ENCODE data around the gene SCG3. TPM values are rescaled to one million over a fixed set of nuclear protein-coding genes. Genes with fewer than 3 reads are reported as not detected.

Gene SCG3
- total RNA-seq, 1 donor from 2014 or later, result 8.1 TPM

DNA sequence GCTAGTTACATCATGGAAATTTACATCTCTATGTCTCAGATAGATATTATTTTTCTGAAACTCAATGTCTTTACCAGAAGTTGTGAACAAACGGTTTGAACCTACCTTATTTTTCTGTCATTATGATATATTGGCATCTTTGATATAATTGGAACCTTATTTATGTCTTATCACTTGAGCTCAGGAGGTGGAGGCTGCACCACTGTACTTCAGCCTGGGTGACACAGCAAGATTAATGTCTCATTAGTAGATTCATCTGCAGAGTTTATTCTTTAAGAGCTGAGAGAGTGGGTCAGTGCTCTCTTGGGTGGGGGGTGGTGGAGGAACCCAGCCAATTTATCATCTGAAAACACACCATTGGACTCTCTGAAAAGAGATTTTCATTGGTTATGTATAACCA lies 21.4 kb downstream of the SCG3 start:
- no peak for DNase-seq (ENCODE audit: low read depth, low spot score)
- no peak overlapping the region for H3K4me3 Mint-ChIP-seq
- no peaks in the 10 kb centered on the region for H3K4me1 Mint-ChIP-seq
- TF ChIP-seq, protein P1, sequence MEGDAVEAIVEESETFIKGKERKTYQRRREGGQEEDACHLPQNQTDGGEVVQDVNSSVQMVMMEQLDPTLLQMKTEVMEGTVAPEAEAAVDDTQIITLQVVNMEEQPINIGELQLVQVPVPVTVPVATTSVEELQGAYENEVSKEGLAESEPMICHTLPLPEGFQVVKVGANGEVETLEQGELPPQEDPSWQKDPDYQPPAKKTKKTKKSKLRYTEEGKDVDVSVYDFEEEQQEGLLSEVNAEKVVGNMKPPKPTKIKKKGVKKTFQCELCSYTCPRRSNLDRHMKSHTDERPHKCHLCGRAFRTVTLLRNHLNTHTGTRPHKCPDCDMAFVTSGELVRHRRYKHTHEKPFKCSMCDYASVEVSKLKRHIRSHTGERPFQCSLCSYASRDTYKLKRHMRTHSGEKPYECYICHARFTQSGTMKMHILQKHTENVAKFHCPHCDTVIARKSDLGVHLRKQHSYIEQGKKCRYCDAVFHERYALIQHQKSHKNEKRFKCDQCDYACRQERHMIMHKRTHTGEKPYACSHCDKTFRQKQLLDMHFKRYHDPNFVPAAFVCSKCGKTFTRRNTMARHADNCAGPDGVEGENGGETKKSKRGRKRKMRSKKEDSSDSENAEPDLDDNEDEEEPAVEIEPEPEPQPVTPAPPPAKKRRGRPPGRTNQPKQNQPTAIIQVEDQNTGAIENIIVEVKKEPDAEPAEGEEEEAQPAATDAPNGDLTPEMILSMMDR (conservative IDR thresholded peaks at IDR 0.05), result no peak
- no peaks in the 10 kb centered on the region for H3K9me3 Mint-ChIP-seq
- no peak overlapping the region for H3K27ac Mint-ChIP-seq (ENCODE audit: unreplicated experiment)
- peaks cover 5% of the 10 kb centered on the region for H3K27me3 Mint-ChIP-seq (ENCODE audit: low read depth)
- no peaks in the 10 kb centered on the region for H3K36me3 Mint-ChIP-seq (ENCODE audit: low read depth)

DNA sequence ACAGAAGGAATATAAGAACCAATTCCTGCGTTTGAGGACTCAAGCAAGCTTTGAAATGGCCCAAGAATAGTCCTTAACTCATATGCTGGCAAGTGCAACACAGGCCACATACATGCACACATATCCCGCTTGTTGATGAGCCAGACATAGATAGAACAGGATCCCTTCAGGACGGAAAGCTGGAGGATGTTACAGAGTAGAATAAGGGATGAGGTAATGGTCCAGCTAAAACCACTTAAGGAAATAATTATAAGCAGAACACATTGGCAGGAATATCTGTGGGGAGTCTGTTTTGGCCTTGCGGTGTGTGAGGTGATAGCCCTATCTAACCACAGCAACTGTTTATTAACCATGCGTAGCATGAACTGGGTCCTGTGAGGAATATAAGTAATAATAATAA lies 25.0 kb downstream of the SCG3 start:
- H3K36me3 Mint-ChIP-seq (ENCODE audit: low read depth), result no peaks in the 10 kb centered on the region
- TF ChIP-seq, protein P1 (conservative IDR thresholded peaks at IDR 0.05), result no peak
- H3K27ac Mint-ChIP-seq (ENCODE audit: unreplicated experiment), result no peak overlapping the region
- no peak overlapping the region for H3K4me3 Mint-ChIP-seq
- no peaks in the 10 kb centered on the region for H3K9me3 Mint-ChIP-seq
- no peak for DNase-seq (ENCODE audit: low read depth, low spot score)
- H3K4me1 Mint-ChIP-seq, result no peaks in the 10 kb centered on the region
- no peaks in the 10 kb centered on the region for H3K27me3 Mint-ChIP-seq (ENCODE audit: low read depth)

DNA sequence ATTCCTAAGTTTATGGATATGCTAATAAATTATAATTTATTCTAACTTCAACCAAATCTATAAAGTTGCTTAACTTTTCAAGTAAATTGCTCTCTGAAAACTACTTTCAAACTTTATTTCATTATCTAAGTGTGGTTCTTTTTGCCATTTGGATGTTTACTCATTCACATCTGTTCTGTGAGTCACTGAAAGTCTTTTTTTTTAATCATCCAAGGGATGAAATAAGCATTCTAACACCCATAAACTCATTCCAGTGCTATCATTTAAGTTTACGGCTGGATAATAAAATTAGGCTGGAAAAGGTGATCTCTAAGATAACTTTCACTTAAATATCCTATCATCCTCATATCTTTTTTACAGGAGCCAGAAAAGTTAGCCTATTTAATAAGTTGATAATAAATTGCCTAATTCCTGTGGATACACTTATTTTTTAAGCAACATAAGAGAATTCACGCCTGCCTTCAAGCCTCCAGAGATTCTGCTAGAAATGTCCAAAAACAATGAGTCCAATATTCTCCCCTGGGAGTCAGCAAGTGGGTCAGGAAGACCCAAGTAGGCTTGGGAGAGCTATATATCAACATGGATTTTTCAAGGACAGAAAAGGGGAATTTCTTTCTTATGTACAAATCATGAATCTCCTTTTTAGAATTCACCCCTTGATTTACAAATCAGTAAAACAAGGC lies 25.8 kb downstream of the SCG3 start:
- no peak for DNase-seq (ENCODE audit: low read depth, low spot score)
- TF ChIP-seq, protein P1 (conservative IDR thresholded peaks at IDR 0.05), result no peak
- no peaks in the 10 kb centered on the region for H3K9me3 Mint-ChIP-seq
- H3K36me3 Mint-ChIP-seq (ENCODE audit: low read depth), result no peaks in the 10 kb centered on the region
- H3K27ac Mint-ChIP-seq (ENCODE audit: unreplicated experiment), result no peak overlapping the region
- no peaks in the 10 kb centered on the region for H3K4me1 Mint-ChIP-seq
- H3K27me3 Mint-ChIP-seq (ENCODE audit: low read depth), result no peaks in the 10 kb centered on the region
- no peak overlapping the region for H3K4me3 Mint-ChIP-seq

DNA sequence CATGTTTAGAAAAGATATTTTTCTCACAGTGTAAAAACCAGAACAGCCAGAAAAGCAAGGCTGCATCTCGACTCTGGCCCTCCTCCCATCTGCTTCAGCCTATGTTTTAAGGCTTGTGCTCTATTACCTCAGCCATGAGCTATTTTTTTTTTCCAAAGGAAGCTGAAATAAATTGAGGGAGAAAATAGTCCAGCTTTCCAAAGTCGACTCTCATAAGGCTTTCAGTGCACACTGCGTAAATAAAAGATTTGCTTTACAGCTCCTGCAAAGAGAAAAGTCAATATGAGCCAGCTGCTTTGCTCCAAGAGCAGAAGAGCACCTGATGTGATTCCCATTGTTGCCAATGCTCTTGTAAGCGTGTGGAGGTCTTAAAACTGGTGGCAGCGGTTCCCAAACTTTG lies 26.7 kb downstream of the SCG3 start:
- DNase-seq (ENCODE audit: low read depth, low spot score), result no peak
- no peak overlapping the region for H3K27ac Mint-ChIP-seq (ENCODE audit: unreplicated experiment)

DNA sequence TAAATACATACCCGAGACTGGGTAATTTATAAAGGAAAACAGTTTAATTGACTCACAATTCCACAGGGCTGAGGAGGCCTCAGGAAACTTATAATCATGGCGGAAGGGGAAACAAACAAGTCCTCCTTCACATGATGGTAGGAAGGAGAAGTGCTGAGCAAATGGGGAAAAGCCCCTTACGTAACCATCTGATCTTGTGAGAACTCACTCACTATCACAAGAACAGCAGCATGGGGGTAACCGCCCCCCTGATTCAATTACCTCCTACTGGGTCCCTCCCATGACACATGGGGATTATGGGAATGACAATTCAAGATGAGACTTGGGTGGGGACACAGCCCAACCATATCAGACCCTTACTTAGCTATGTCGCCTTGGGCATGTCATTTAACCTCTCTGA lies 27.7 kb downstream of the SCG3 start:
- DNase-seq (ENCODE audit: low read depth, low spot score), result no peak
- Mint-ChIP-seq H3K9me3 (no peaks in the 10 kb centered on the region), H3K27me3 (ENCODE audit: low read depth) (no peaks in the 10 kb centered on the region), H3K4me3 (no peak overlapping the region), H3K36me3 (ENCODE audit: low read depth) (no peaks in the 10 kb centered on the region), H3K27ac (ENCODE audit: unreplicated experiment) (no peak overlapping the region), H3K4me1 (peaks cover 2% of the 10 kb centered on the region)
- TF ChIP-seq, protein P1 (conservative IDR thresholded peaks at IDR 0.05), result no peak

More for the DNA sequence above, 26.7 kb downstream of the SCG3 start:
- TF ChIP-seq, protein P1 (conservative IDR thresholded peaks at IDR 0.05), result no peak
- Mint-ChIP-seq H3K4me1 (no peaks in the 10 kb centered on the region), H3K9me3 (no peaks in the 10 kb centered on the region), H3K4me3 (no peak overlapping the region), H3K36me3 (ENCODE audit: low read depth) (no peaks in the 10 kb centered on the region), H3K27me3 (ENCODE audit: low read depth) (no peaks in the 10 kb centered on the region)
